H9 (cell line): ENCODE data around the gene TMEM208. TPM values are rescaled to one million over a fixed set of nuclear protein-coding genes. Genes with fewer than 3 reads are reported as not detected.

ENCODE experiments used
- DNase-seq: peaks from one replicate; pipeline ENCODE4 v3.0.0-alpha.2; 2017
- H2AFZ ChIP-seq: one replicate; pipeline ENCODE4 v1.6.1; 2013; ENCODE audit warnings: mild to moderate bottlenecking, low read length, control low read depth, moderate library complexity
- H2AK5ac ChIP-seq: 2 replicates; pipeline ENCODE4 v1.6.1; 2013; ENCODE audit warnings: low read length, control low read depth, mixed read lengths; ENCODE audit not compliant: insufficient read length
- H2BK120ac ChIP-seq: one replicate; pipeline ENCODE4 v1.6.1; 2013; ENCODE audit warnings: low read depth, mild to moderate bottlenecking, low read length, control low read depth, inconsistent platforms; ENCODE audit not compliant: poor library complexity, severe bottlenecking
- H2BK12ac ChIP-seq: 2 replicates; pipeline ENCODE4 v1.6.1; 2013; ENCODE audit warnings: low read length, control low read depth, mixed read lengths, low read depth; ENCODE audit not compliant: insufficient read length
- H2BK15ac ChIP-seq: 2 replicates; pipeline ENCODE4 v1.6.1; 2013; ENCODE audit warnings: low read depth, low read length, control low read depth
- H2BK20ac ChIP-seq: one replicate; pipeline ENCODE4 v1.6.1; 2013; ENCODE audit warnings: low read depth, mild to moderate bottlenecking, low read length, control low read depth, inconsistent platforms; ENCODE audit not compliant: poor library complexity, severe bottlenecking
- H2BK5ac ChIP-seq: 2 replicates; pipeline ENCODE4 v1.6.1; 2013; ENCODE audit warnings: low read length, control low read depth, mixed read lengths; ENCODE audit not compliant: insufficient read length
- H3K14ac ChIP-seq: 2 replicates; pipeline ENCODE4 v1.6.1; 2013; ENCODE audit warnings: low read length, control low read depth; ENCODE audit not compliant: insufficient read depth
- H3K18ac ChIP-seq: 2 replicates; pipeline ENCODE4 v1.6.1; 2013; ENCODE audit warnings: low read depth, mild to moderate bottlenecking, mixed read lengths, low read length, control low read depth; ENCODE audit not compliant: insufficient read length
- H3K23ac ChIP-seq: 2 replicates; pipeline ENCODE4 v1.6.1; 2013; ENCODE audit warnings: low read length, control low read depth, mixed read lengths, low read depth; ENCODE audit not compliant: insufficient read length
- H3K23me2 ChIP-seq: 2 replicates; pipeline ENCODE4 v1.6.1; 2013; ENCODE audit warnings: low read depth, mild to moderate bottlenecking, mixed read lengths, low read length, control low read depth; ENCODE audit not compliant: insufficient read length, poor library complexity, severe bottlenecking
- H3K27ac ChIP-seq: 2 replicates; pipeline ENCODE4 v1.5.1; 2013; ENCODE audit warnings: low read length, control low read depth, mixed read lengths, low read depth; ENCODE audit not compliant: insufficient read length
- H3K27me3 ChIP-seq: 2 replicates; pipeline ENCODE4 v1.6.1; 2013; ENCODE audit warnings: low read length, control low read depth, inconsistent platforms; ENCODE audit not compliant: insufficient read depth
- H3K4ac ChIP-seq: 2 replicates; pipeline ENCODE4 v1.6.1; 2013; ENCODE audit warnings: low read depth, mild to moderate bottlenecking, control low read depth, inconsistent platforms, low read length, moderate library complexity
- H3K4me1 ChIP-seq: 2 replicates; pipeline ENCODE4 v1.6.1; 2013; ENCODE audit warnings: low read length, control low read depth, inconsistent platforms; ENCODE audit not compliant: insufficient read depth
- H3K4me2 ChIP-seq: 2 replicates; pipeline ENCODE4 v1.6.1; 2013; ENCODE audit warnings: low read length, control low read depth, mixed read lengths; ENCODE audit not compliant: insufficient read length, insufficient read depth
- H3K56ac ChIP-seq: 2 replicates; pipeline ENCODE4 v1.6.1; 2013; ENCODE audit warnings: low read depth, mild to moderate bottlenecking, mixed read lengths, low read length, control low read depth; ENCODE audit not compliant: insufficient read length
- H3K79me1 ChIP-seq: 2 replicates; pipeline ENCODE4 v1.6.1; 2013; ENCODE audit warnings: low read depth, mild to moderate bottlenecking, moderate library complexity, low read length, control low read depth, inconsistent platforms; ENCODE audit not compliant: insufficient read depth, poor library complexity, severe bottlenecking
- H3K79me2 ChIP-seq: 2 replicates; pipeline ENCODE4 v1.6.1; 2013; ENCODE audit warnings: low read length, control low read depth, inconsistent platforms; ENCODE audit not compliant: insufficient read depth
- H3K9ac ChIP-seq: 2 replicates; pipeline ENCODE4 v1.6.1; 2013; ENCODE audit warnings: low read length, control low read depth, mixed read lengths; ENCODE audit not compliant: insufficient read length; ENCODE audit errors: extremely low read depth
- H3K9me3 ChIP-seq: one replicate; pipeline ENCODE4 v1.6.1; 2013; ENCODE audit warnings: low read depth, low read length, inconsistent platforms; ENCODE audit not compliant: control insufficient read depth
- H3T11ph ChIP-seq: one replicate; pipeline ENCODE4 v1.6.1; 2013; ENCODE audit warnings: mild to moderate bottlenecking, low read length, control low read depth, inconsistent platforms
- H4K20me1 ChIP-seq: one replicate; pipeline ENCODE4 v1.6.1; 2013; ENCODE audit not compliant: control insufficient read depth, insufficient read length, insufficient read depth
- H4K5ac ChIP-seq: 2 replicates; pipeline ENCODE4 v1.6.1; 2013; ENCODE audit warnings: low read depth, mild to moderate bottlenecking, mixed read lengths, low read length, control low read depth; ENCODE audit not compliant: insufficient read length
- H4K8ac ChIP-seq: replicated peaks from 2 replicates; pipeline ENCODE4 v1.6.1; 2013; ENCODE audit warnings: low read length, control low read depth, mixed read lengths, low read depth; ENCODE audit not compliant: insufficient read length
- H4K91ac ChIP-seq: 2 replicates; pipeline ENCODE4 v1.6.1; 2013; ENCODE audit warnings: low read depth, mild to moderate bottlenecking, moderate library complexity, mixed read lengths, low read length, control low read depth; ENCODE audit not compliant: insufficient read length
- H3K27ac Mint-ChIP-seq, 3 experiments: 2 replicates in 2 of 3; 3 replicates in 1 of 3; pipeline ENCODE4 v1.8.0; 2020 to 2021; ENCODE audit warnings: mixed read lengths in 3 of 3, mild to moderate bottlenecking in 1 of 3, moderate library complexity in 1 of 3
- H3K27me3 Mint-ChIP-seq: 2 replicates; pipeline ENCODE4 v1.8.0; 2021; ENCODE audit warnings: low read depth, mild to moderate bottlenecking, moderate library complexity, mixed read lengths
- H3K36me3 Mint-ChIP-seq, 3 experiments: 2 replicates in 2 of 3; 3 replicates in 1 of 3; pipeline ENCODE4 v1.8.0; 2020 to 2021; ENCODE audit warnings: low read depth in 3 of 3, mixed read lengths in 3 of 3; ENCODE audit not compliant: insufficient read depth in 1 of 3
- H3K4me1 Mint-ChIP-seq, 2 experiments: 2 replicates each; pipeline ENCODE4 v1.8.0; 2020; ENCODE audit warnings: mixed read lengths in 2 of 2
- H3K4me3 Mint-ChIP-seq, 2 experiments: 2 replicates in 1 of 2; 3 replicates in 1 of 2; pipeline ENCODE4 v1.8.0; 2020 to 2021; ENCODE audit warnings: mild to moderate bottlenecking in 2 of 2, mixed read lengths in 2 of 2, moderate library complexity in 1 of 2
- H3K9me3 Mint-ChIP-seq, 2 experiments: 2 replicates in 1 of 2; 3 replicates in 1 of 2; pipeline ENCODE4 v1.8.0; 2020; ENCODE audit warnings: mild to moderate bottlenecking in 2 of 2, mixed read lengths in 2 of 2, moderate library complexity in 1 of 2
- CTCF ChIP-seq: fragments of 200-600 bp; sonication (generic); conservative IDR thresholded peaks from 3 replicates; pipeline ENCODE4 v1.8.0; 2021; ENCODE audit warnings: antibody characterized with exemption, mild to moderate bottlenecking
- WGBS: extraction: QIAGEN DNeasy Blood & Tissue Kit; methylation state at CpG from one replicate; pipeline ENCODE4 v1.1.7; 2013; ENCODE audit warnings: missing lambda C conversion rate, low lambda C conversion rate, mixed read lengths; ENCODE audit not compliant: insufficient read length; ENCODE audit errors: extremely low coverage; 5-methylcytosine and 5-hydroxymethylcytosine counted together
- total RNA-seq: library from RNA; stranded (reverse); gene quantifications from 2 replicates; pipeline ENCODE4 v1.2.1, GENCODE V29; 2021

Gene TMEM208
- total RNA-seq, 1 experiment from 2014 or later, result 42.6 TPM

GRCh38 chr16:67191411-67191994, 35.4 kb upstream of the TMEM208 start:
- Histone ChIP-seq H3K79me1 (peaks cover 13% of the 10 kb centered on the region), H3K27me3 (no peaks in the 10 kb centered on the region; the same call in 1 of the 2 replicates), H2BK15ac (no peak overlapping the region), H3K27ac (no peak overlapping the region), H3K4ac (no peak overlapping the region), H3K18ac (no peak overlapping the region), H4K20me1 (no peaks in the 10 kb centered on the region), H2BK20ac (no peak overlapping the region), H2BK120ac (no peak overlapping the region), H3K79me2 (peaks cover 13% of the 10 kb centered on the region; the same call in 1 of the 2 replicates), H3K23ac (no peak overlapping the region), H2AK5ac (no peak overlapping the region), H4K5ac (no peak overlapping the region), H3K56ac (no peak overlapping the region), H2BK12ac (no peak overlapping the region), H3K9me3 (no peaks in the 10 kb centered on the region), H4K91ac (no peak overlapping the region), H3K9ac (no peak overlapping the region), H3K14ac (no peak overlapping the region), H3K23me2 (peaks cover 8% of the 10 kb centered on the region), H3K4me1 (no peaks in the 10 kb centered on the region), H3T11ph (no peak overlapping the region), H2AFZ (no peak overlapping the region), H4K8ac (no peak overlapping the region), H3K4me2 (peak overlapping the region; percentile 89), H2BK5ac (no peak overlapping the region)
- Mint-ChIP-seq H3K4me3 (peak overlapping the region; percentile 86 to 93), H3K4me1 (peaks cover 23 to 34% of the 10 kb centered on the region in 2 experiments), H3K9me3 (no peaks in the 10 kb centered on the region; a peak in 1 of 5 replicates), H3K27ac (no peak overlapping the region), H3K36me3 (peaks cover 31 to 39% (median 37%) of the 10 kb centered on the region in 3 experiments), H3K27me3 (peaks cover 8% of the 10 kb centered on the region)
- TF ChIP-seq CTCF, result no peak
- WGBS, result no CpG with 5 or more reads among the region's 9 CpGs
- no peak for DNase-seq
